Fibroblast of peridontal ligament (primary cell): Measurements from ENCODE around the gene ZNRD2.
A peak's percentile ranks its signal among the peaks of the same experiment; 100 is the strongest.

Source experiments
- DNase-seq: peaks from one replicate; pipeline ENCODE4 v3.0.0-alpha.2; 2010; ENCODE audit errors: extremely low read depth

ZNRD2 gene

GRCh38 chr11:65573391-65574079 lies 3.3 kb downstream of the ZNRD2 start:
- no peak for DNase-seq

- peak; percentile 90 for DNase-seq
Measured at GRCh38 chr11:65574109-65574810, 4.0 kb downstream of the ZNRD2 start.

DNA sequence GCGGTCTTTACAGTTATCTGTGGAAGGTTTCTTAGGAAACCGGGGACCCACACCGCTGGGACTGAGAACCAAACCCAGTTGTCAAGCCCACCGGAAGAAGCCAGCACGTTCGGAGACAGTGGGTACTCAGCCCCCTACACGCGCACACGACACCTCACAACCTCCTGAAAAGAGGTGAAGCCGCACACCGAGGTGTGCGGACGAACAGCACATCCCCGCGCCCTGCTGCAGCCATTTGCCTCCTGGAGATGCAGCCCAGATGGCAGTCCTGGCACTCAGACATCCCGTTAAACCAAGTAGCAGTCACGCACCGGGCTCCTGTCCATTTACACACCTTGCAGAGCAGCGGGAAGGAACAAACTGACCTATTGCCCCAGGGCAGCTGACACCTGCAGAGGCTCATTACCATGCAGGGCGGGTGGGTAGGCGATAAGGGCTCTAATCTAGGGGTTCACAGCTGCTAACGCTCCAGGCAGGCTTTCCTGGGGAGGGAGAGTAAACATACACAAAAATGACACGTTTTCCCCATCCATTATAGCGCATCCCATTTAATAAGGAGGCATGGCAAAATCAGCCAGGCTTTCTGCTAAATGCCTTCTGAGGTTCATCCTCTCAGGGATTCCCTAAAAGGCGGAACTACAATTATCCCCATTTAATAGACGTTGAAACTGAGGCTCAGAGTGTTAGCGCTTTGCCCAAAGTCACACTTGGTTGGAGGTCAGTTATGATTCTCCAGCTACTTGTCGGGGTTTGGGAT lies 4.7 kb downstream of the ZNRD2 start:
- DNase-seq, result no peak

DNA sequence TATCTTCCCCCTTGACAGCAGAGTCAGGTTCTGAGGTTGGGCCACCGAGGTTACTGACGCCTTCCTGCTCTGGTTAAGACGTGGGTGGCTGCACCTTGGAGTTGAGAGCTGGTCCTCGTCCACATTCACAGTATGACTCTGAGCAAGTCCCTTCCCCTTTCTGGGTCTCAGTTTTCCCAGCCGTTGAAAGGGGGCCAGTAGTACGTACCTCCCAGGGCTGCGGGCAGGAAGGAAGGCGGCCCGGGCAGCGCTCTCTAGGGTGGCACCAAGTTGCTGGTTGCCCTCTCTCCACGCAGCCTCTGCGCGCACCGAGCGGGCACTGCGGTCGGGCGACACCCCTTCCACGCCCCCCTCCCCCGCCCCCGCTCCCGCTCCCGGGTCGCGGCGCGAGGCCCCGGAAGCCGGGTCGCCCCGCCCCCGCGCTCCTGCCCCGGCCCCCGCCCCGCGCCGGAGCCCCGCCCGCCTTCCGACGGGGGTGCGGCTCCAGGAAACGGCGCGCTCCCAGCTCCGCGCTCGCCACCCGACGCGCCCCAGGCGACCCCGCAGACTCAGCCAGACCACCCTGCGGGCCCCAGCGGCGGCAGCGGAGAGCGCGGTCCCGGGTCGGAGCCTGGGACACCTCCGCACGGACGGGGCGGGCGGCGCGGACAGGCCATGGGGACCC lies 5.4 kb downstream of the ZNRD2 start, which contains the start of gene EHBP1L1:
EHBP1L1 (plus strand) TSS at position 486 of the 664 bp plus-strand sequence. CDS start 250 bp downstream, outside the sequence.
- peak; percentile 45 for DNase-seq

- no peak for DNase-seq
Measured at GRCh38 chr11:65576232-65576866, 6.1 kb downstream of the ZNRD2 start.

DNA sequence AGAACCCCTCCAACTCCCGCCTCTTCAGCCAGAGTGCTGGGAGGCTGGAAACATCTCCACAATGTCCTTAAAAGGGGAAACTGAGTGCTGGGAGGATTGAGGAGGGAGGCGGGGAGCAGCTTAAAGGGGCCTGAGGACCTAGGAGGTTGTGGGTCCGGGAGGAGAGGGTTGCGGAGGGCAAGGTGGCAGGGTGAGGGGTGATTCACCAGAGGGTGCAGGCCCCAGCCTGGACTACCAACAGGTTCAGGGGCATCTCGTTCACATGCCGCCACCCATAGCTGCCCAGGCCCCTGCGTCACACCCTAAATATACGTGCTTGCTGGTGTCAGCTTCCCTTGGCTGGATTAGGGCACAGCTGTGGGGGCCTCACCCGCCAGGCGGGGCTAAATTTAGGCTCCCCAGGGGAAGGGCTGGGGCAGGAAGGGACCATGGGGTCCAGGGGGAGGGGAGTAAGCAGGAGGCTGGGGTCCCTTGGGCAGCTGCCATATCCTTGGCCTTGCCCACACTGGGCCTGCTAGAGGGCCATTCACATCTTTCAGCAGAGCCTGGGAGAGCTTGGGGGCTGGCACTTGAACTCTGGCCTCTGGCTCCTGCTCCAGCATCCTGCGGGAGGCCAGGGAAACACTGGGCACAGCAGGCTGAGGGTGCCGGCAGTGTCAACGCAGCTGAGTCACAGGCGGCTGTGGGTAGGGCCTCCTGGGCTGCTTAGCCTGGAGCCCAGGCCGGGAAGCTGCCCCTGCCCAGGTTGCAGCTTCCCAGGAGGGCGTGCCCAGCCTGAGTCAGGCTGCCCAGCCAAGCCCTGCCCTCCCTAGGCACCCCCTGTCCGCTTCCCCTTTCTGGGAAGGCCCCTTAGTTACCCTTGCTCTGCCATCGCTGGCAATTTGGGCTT lies 6.8 kb downstream of the ZNRD2 start:
- peak; percentile 58 for DNase-seq

DNA sequence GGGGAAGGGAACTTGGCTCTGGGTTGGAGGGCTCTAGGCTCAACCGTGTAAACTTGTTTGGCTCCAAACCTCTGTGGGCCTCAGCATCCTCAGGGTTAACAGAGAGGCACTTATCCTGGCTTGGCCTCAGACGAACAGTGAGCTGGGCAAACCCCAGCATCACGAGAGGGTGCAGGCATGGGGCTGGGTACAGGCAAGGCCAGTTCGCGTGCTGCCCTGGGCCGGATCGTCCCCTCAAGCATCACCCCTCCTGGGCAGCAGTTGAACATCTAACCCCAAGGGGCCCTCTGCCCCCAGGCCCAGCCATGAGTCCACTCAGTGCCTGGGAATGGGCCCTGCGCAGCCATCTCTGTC lies 7.5 kb downstream of the ZNRD2 start:
- DNase-seq, result no peak

- no peak for DNase-seq
Measured at GRCh38 chr11:65578134-65578533, 7.9 kb downstream of the ZNRD2 start.

DNA sequence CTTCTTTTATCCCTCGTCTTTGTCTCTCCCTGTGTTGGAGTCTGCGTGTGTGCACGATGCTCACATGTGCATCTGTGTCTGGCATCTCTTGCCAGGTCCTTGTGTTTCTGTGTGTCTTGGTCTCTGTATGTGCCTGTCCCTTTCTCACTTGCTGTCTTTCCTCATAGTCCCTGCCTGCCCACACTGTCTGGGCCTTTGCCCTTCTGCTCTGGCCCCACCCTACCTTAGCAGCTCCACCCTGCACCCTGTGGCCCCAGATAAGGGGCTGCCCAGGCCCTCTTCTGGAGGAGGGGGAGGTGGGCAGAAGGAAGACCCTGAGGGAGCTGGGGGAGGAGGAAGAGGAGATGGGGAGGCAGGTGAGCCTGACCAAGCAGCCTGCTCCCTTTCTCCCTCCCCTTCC lies 8.4 kb downstream of the ZNRD2 start:
- DNase-seq, result no peak

- DNase-seq, result no peak
Measured at GRCh38 chr11:65579291-65579690, 9.0 kb downstream of the ZNRD2 start.

DNA sequence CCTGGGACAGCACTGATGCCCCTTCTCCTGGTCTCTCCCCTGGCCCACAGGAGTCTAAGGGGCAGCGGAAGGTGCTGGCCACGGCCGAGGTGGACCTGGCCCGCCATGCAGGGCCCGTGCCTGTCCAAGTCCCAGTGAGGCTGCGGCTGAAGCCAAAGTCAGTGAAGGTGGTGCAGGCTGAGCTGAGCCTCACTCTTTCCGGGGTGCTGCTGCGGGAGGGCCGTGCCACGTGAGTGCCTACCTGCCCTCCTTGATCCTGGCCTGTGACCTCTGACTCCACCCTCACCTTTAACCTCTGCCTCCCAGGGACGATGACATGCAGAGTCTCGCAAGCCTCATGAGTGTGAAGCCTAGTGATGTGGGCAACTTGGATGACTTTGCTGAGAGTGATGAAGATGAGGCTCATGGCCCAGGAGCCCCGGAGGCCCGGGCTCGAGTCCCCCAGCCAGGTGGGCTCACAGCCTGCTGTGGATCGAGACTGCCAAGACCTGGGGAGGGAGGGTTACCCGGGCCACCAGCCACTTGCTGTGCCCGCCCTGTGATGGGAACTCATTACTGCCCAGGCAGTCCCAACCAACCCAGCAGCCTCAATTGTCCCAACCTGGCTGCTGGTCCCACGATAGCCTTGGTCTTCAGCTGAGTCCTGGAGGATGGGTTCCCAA lies 9.9 kb downstream of the ZNRD2 start:
- DNase-seq, result no peak

DNA sequence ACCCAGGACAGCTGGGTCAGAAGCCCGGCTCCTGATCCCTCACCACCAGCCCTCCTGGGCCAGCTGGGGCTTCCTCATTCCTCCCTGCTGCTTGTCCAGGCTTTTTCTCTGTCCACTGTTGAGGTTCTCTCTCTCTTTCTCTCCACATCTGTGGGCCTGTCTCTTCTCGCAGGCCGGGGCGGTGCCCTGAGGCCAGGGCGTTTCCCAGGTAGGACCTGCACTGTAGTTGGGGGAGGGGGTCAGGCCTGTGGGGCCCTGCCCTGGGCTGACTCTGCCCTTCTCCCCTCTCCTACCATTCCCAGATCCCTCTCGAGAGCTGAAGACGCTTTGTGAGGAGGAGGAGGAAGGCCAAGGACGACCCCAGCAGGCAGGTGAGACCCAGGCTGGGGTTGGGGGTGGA lies 10.5 kb downstream of the ZNRD2 start:
- DNase-seq, result no peak

DNA sequence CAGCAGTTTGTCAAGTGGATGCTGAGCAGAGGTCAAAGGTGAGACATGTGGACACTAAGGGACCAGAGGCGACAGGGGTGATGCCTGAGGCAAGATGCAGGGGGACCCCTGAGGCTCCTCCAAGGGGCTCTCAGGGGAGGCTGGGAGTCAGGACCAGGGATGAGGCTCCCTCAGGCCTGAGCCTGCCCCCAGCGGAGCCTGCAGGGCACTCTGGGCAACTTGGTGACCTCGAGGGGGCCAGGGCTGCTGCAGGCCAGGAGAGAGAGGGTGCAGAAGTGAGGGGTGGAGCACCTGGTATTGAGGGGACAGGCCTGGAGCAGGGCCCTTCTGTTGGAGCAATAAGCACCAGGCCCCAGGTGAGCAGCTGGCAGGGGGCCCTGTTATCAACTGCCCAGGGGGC lies 11.7 kb downstream of the ZNRD2 start:
- no peak for DNase-seq

GRCh38 chr11:65583589-65583988 lies 13.3 kb downstream of the ZNRD2 start:
- no peak for DNase-seq

- DNase-seq, result no peak
Measured at GRCh38 chr11:65584106-65584505, 13.8 kb downstream of the ZNRD2 start.

DNA sequence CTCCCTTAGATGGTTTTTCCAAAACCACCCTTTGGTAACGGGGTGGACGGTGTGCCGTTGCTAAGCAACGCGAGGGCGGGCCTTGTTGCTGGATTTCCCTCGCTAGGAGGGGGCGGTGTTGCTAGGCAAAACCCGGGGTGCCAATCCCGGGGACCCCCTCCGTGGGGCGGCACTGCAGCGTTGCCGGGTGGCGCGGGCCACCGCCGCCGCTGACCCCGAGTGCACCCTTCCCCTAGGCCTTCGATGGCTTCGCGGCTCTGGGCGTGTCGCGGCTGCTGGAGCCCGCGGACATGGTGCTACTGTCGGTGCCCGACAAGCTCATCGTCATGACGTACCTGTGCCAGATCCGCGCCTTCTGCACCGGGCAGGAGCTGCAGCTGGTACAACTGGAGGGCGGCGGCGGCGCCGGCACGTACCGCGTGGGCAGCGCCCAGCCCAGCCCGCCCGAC lies 14.5 kb downstream of the ZNRD2 start:
- no peak for DNase-seq

DNA sequence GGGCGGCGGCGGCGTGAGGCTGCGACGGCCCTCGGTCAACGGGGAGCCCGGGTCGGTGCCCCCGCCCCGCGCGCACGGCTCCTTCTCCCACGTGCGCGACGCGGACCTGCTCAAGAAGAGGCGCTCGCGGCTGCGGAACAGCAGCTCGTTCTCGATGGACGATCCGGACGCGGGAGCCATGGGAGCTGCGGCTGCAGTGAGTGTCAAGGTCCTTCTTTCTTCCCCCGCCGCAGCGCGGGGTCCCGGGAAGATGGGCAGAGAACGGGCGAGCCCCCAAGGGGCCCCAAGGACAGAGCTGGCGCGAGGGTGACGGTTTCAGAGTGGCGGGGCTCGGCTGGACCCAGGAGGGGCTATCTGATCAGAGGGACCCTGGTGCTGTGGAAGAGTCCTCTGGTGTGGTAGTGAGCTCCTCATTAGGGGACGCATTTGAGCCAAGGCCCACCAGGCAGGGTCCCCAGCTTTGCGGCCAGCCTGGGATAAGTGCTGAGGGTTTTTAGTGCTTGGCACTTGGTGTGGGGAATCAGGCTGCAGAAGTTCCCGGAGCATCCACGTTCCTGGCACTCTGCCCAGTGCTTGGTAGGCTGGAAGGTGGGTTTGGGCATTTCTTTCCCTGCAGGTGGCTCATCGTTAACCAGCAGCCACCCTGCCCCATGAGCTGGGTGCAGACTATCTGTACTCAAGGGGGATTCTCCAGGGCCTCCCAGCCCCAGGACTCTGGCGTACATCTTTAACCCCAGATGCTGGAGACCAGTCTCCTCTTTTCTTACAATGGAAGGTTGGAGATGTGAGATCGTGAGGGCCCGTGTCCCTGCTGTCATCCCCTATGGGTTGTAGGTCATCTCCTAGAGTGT lies 15.3 kb downstream of the ZNRD2 start:
- DNase-seq, result no peak

DNA sequence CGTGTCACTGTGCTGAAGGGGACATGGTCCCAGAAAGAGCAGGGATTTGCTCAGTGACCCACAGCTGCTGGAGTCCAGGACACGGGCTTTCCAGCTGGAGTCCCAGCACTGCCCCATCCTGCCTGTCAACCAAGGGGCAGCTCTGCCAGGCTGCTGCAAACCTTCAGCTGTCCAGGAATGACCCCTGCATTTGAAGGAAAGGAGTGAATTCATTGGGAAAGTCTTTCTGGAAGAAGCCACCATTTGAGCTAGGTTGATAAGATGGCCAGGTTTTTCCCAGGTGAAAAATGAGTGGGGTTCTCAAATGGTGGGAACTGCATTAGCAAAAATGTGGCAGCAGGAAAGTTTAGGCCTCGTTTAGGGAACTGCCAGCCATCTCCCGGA lies 16.0 kb downstream of the ZNRD2 start:
- no peak for DNase-seq

GRCh38 chr11:65586676-65587075 lies 16.4 kb downstream of the ZNRD2 start:
- peak; percentile 54 for DNase-seq
